Measurements from ENCODE around the gene TLR9. TPM values are rescaled to one million over a fixed set of nuclear protein-coding genes. Genes with fewer than 3 reads are reported as not detected.

TLR9 gene
- total and polyA plus RNA-seq, 2 donors from 2014 or later, result 0.94 TPM; not detected in 1

DNA sequence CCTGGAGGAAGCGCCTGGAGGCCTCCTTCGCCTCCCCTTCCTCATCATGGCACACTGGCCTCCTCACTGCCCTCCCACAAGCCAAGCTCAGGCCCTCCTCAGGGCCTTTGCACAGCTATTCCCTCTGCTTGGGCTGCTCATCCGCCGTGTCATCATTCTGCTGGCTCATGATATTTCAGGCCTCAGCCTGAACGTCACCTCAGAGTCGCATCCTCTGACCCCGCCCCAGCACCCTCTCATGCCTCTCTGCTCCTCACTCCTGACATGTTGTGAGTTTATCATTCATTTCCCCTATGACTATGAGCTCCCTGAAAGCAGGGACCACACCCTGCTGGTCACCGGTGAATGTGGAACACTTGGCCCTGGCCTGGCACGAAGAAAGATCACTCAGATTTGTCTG, 50.5 kb downstream of the TLR9 start:
- TF ChIP-seq CTCF (IDR thresholded peaks at IDR 0.05; ENCODE audit: borderline replicate concordance, extremely low read depth, insufficient read depth), result no peak
- DNase-seq (no peak), FAIRE-seq (no peak)
- no peak overlapping the region for H3K27ac ChIP-seq (ENCODE audit: low read depth in 2 of 2, low read length in 2 of 2)
- peaks cover 0 to 4% (median 0%) of the 10 kb centered on the region in 3 donors for H3K4me1 ChIP-seq (ENCODE audit: control insufficient read depth in 2 of 3, insufficient read depth in 2 of 3, low read depth in 1 of 3, low read length in 3 of 3)
- intact Hi-C loops (cut with DNase I), result no loop called here
- H3K9me3 ChIP-seq (ENCODE audit: control insufficient read depth in 2 of 3, insufficient read depth in 1 of 3, low read length in 3 of 3), result no peaks in the 10 kb centered on the region
- no peak overlapping the region for H3K9ac ChIP-seq (ENCODE audit: low read length in 3 of 3)
- no peaks in the 10 kb centered on the region for H3K36me3 ChIP-seq (ENCODE audit: control insufficient read depth in 2 of 3, insufficient read depth in 3 of 3, low read length in 3 of 3)
- no peak overlapping the region for H3K4me3 ChIP-seq (ENCODE audit: low read length in 3 of 3)
- H3K27me3 ChIP-seq (ENCODE audit: control insufficient read depth, insufficient read depth, low read length), result no peaks in the 10 kb centered on the region

DNA sequence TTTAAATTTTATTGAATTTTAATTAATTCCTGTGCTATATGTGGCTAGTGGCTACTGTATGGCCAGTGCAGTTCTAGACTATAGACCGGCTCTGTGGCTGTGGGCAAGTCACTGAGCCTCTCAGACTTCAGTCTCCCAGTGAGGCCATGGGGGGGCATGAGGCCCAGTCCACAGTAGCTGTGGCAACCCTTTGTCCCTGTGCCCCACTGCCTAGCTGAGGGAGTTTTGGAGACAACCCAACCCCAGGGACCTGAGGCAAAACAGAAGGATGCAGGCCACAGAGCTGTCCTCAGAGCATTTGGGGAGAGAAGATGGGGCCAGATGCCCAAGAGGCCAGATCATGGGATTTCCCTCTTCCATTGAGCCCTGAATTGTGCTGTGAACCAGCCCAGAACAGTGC, 52.3 kb downstream of the TLR9 start:
- Histone ChIP-seq H3K4me3 (ENCODE audit: low read length in 3 of 3) (no peak overlapping the region), H3K27ac (ENCODE audit: low read depth in 2 of 2, low read length in 2 of 2) (no peak overlapping the region), H3K9me3 (ENCODE audit: control insufficient read depth in 2 of 3, insufficient read depth in 1 of 3, low read length in 3 of 3) (no peaks in the 10 kb centered on the region), H3K36me3 (ENCODE audit: control insufficient read depth in 2 of 3, insufficient read depth in 3 of 3, low read length in 3 of 3) (no peaks in the 10 kb centered on the region), H3K9ac (ENCODE audit: low read length in 3 of 3) (no peak overlapping the region), H3K27me3 (ENCODE audit: control insufficient read depth, insufficient read depth, low read length) (no peaks in the 10 kb centered on the region), H3K4me1 (ENCODE audit: control insufficient read depth in 2 of 3, insufficient read depth in 2 of 3, low read depth in 1 of 3, low read length in 3 of 3) (peaks cover 0 to 4% (median 0%) of the 10 kb centered on the region in 3 donors)
- intact Hi-C loops (cut with DNase I), result no loop called here
- DNase-seq (no peak), FAIRE-seq (no peak)
- no peak for TF ChIP-seq CTCF (IDR thresholded peaks at IDR 0.05; ENCODE audit: borderline replicate concordance, extremely low read depth, insufficient read depth)

- no peaks in the 10 kb centered on the region for H3K9me3 ChIP-seq (ENCODE audit: control insufficient read depth in 2 of 3, insufficient read depth in 1 of 3, low read length in 3 of 3)
- FAIRE-seq (no peak), DNase-seq (no peak)
- no peaks in the 10 kb centered on the region for H3K36me3 ChIP-seq (ENCODE audit: control insufficient read depth in 2 of 3, insufficient read depth in 3 of 3, low read length in 3 of 3)
- intact Hi-C loops (cut with DNase I), result no loop called here
- peaks cover 0 to 4% (median 0%) of the 10 kb centered on the region in 3 donors for H3K4me1 ChIP-seq (ENCODE audit: control insufficient read depth in 2 of 3, insufficient read depth in 2 of 3, low read depth in 1 of 3, low read length in 3 of 3)
- H3K4me3 ChIP-seq (ENCODE audit: low read length in 3 of 3), result no peak overlapping the region
- no peaks in the 10 kb centered on the region for H3K27me3 ChIP-seq (ENCODE audit: control insufficient read depth, insufficient read depth, low read length)
- no peak overlapping the region for H3K9ac ChIP-seq (ENCODE audit: low read length in 3 of 3)
- no peak for TF ChIP-seq CTCF (IDR thresholded peaks at IDR 0.05; ENCODE audit: borderline replicate concordance, extremely low read depth, insufficient read depth)
- H3K27ac ChIP-seq (ENCODE audit: low read depth in 2 of 2, low read length in 2 of 2), result no peak overlapping the region
Measured at GRCh38 chr3:52172262-52172757, 53.1 kb downstream of the TLR9 start.

Measured in kidney (tissue), 14 donors.